Fibroblast of skin of right biceps (primary cell): ENCODE data around the gene GP1BA.

Experiments used
- DNase-seq: peaks from one replicate; pipeline ENCODE4 v3.0.0-alpha.2; 2013

Gene GP1BA

DNA sequence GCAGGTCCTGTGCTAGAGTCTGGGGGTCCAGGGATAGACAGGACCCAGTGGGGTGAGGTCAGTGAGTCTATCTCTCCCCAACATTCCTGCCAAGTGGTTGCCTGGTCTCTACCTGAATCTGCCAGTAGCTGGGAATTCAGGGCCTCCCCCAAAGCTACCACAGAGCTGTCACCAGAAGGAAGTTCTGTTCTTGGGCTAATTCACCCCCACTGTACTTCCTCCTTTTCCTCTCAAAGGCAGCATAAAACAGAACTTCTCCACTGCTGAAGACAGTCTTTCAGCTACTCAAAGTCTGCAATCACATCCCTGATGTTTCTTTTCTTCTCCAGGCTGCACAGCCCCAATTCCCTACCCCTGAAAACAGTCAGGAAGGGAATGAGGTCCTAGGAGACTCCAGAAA is 46.6 kb downstream of the GP1BA start:
- no peak for DNase-seq

DNA sequence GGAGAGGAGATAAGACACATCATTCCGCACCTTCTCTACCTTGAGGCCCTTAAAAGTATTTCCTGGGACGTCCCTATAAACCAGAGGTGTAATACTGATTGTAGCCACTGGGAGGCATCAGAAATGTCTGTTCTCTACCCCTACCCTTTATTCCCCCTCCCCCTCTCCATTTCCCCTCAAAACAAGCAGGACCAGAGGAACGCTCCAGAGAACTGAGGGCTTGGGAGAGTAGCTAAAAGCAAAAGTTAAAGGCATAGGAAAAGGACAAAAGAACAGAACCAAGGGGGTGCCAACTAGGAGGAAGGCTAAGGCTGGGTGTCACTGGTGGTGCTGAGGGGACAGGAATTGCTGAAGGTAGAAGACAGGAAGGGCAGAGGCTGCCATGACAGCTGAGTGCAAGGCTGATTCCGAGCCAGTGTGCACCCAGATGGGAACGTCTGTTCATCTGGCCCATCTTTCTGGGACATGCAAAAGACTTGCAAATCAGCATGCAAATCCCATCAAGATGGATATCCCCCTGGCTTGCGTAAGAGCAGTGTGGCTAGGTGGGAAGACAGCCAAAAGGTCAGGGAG is 48.7 kb downstream of the GP1BA start:
- DNase-seq: peak; percentile 62

DNA sequence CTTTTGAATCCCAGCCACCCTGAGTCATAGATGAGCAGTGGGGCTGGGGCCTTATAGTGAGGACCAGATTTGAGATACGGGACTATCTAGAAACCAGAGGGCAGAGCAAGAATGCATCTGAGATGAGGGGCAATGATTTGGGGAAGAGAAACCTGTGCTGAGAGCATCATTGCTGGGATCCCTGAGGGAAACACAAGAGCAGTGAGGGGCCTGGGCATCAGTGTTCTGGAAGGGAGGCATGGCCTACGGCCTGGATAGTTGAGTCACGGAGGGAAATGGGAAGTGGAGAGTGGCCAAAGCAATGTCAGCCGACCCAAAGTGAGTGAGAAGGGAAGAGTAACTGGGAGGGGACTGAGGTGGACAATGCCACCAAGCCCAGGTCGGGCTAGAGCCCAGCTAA is 50.2 kb downstream of the GP1BA start:
- peak; percentile 37 for DNase-seq
